ENCODE results near the gene RRAGB. TPM values are rescaled to one million over a fixed set of nuclear protein-coding genes. Genes with fewer than 3 reads are reported as not detected.

The RRAGB gene
- total RNA-seq, 2 donors from 2014 or later, result 15.5 to 23.0 TPM

GRCh38 chrX:55709735-55710134, 7.8 kb upstream of the RRAGB start:
- H3K36me3 Mint-ChIP-seq (ENCODE audit: low read depth), result no peaks in the 10 kb centered on the region
- peaks cover 87% of the 10 kb centered on the region for H3K9me3 Mint-ChIP-seq
- no peak overlapping the region for H3K4me3 Mint-ChIP-seq
- Histone ChIP-seq H3K27me3 (ENCODE audit: control insufficient read depth, insufficient read depth, low read length, poor library complexity, severe bottlenecking) (no peaks in the 10 kb centered on the region), H3K27ac (ENCODE audit: low read depth, low read length) (no peak overlapping the region), H3K4me3 (ENCODE audit: low read length) (no peak overlapping the region), H3K36me3 (ENCODE audit: control insufficient read depth, insufficient read depth, low read length) (no peaks in the 10 kb centered on the region), H3K4me1 (ENCODE audit: control insufficient read depth, insufficient read depth, low read length) (no peaks in the 10 kb centered on the region), H3K9me3 (ENCODE audit: control insufficient read depth, low read length) (peaks cover 17% of the 10 kb centered on the region), H3K9ac (ENCODE audit: extremely low read depth, low read length, poor library complexity, severe bottlenecking) (no peak overlapping the region)
- H3K27me3 Mint-ChIP-seq (ENCODE audit: insufficient read depth), result no peaks in the 10 kb centered on the region
- DNase-seq, result no peak
- no peak for TF ChIP-seq CTCF (conservative IDR thresholded peaks at IDR 0.05)
- no CpG with 5 or more reads among the region's 1 CpG for WGBS, 2 experiments (ENCODE audit: insufficient coverage in 1 of 2, insufficient read length in 1 of 2)
- H3K4me1 Mint-ChIP-seq, result no peaks in the 10 kb centered on the region
- no peak overlapping the region for H3K27ac Mint-ChIP-seq

- H3K9me3 Mint-ChIP-seq, result peaks cover 87% of the 10 kb centered on the region
- H3K36me3 Mint-ChIP-seq (ENCODE audit: low read depth), result no peaks in the 10 kb centered on the region
- WGBS, 2 experiments (ENCODE audit: insufficient coverage in 1 of 2, insufficient read length in 1 of 2), result 80 to 84% methylated on average over 1 to 3 of the region's 3 CpGs
- Histone ChIP-seq H3K27ac (ENCODE audit: low read depth, low read length) (no peak overlapping the region), H3K9me3 (ENCODE audit: control insufficient read depth, low read length) (peaks cover 17% of the 10 kb centered on the region), H3K36me3 (ENCODE audit: control insufficient read depth, insufficient read depth, low read length) (no peaks in the 10 kb centered on the region), H3K4me3 (ENCODE audit: low read length) (no peak overlapping the region), H3K9ac (ENCODE audit: extremely low read depth, low read length, poor library complexity, severe bottlenecking) (no peak overlapping the region), H3K27me3 (ENCODE audit: control insufficient read depth, insufficient read depth, low read length, poor library complexity, severe bottlenecking) (no peaks in the 10 kb centered on the region), H3K4me1 (ENCODE audit: control insufficient read depth, insufficient read depth, low read length) (no peaks in the 10 kb centered on the region)
- no peak for DNase-seq
- no peak for TF ChIP-seq CTCF (conservative IDR thresholded peaks at IDR 0.05)
- H3K4me3 Mint-ChIP-seq, result no peak overlapping the region
- H3K4me1 Mint-ChIP-seq, result no peaks in the 10 kb centered on the region
- H3K27ac Mint-ChIP-seq, result no peak overlapping the region
- H3K27me3 Mint-ChIP-seq (ENCODE audit: insufficient read depth), result no peaks in the 10 kb centered on the region
Measured at GRCh38 chrX:55710701-55711100, 6.8 kb upstream of the RRAGB start.

DNA sequence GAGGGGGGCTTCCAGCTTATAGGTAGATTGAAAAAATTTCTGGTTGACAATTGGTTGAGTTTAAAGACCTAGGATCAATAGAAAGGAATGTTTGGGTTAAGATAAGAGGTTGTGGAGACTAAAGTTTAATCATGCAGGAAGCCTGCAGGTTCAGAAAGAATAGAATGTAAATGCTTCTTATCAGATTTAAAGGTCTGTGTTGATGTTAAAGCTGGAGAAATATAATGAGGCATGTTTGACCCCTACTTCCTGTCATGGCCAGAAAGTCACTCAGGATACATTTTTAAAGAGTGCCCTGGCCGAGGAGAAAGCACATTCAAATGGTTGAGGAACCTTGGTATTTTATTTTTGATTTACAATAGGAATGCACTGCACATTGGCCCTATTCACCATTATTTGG, 3.9 kb upstream of the RRAGB start:
- H3K27me3 ChIP-seq (ENCODE audit: control insufficient read depth, insufficient read depth, low read length, poor library complexity, severe bottlenecking), result no peaks in the 10 kb centered on the region
- peaks cover 13% of the 10 kb centered on the region for H3K9me3 ChIP-seq (ENCODE audit: control insufficient read depth, low read length)
- Mint-ChIP-seq H3K4me1 (peaks cover 5% of the 10 kb centered on the region), H3K36me3 (ENCODE audit: low read depth) (no peaks in the 10 kb centered on the region), H3K9me3 (peaks cover 87% of the 10 kb centered on the region), H3K4me3 (no peak overlapping the region), H3K27me3 (ENCODE audit: insufficient read depth) (no peaks in the 10 kb centered on the region), H3K27ac (no peak overlapping the region)
- TF ChIP-seq CTCF (conservative IDR thresholded peaks at IDR 0.05), result no peak
- H3K9ac ChIP-seq (ENCODE audit: extremely low read depth, low read length, poor library complexity, severe bottlenecking), result no peak overlapping the region
- no peaks in the 10 kb centered on the region for H3K4me1 ChIP-seq (ENCODE audit: control insufficient read depth, insufficient read depth, low read length)
- no peak overlapping the region for H3K27ac ChIP-seq (ENCODE audit: low read depth, low read length)
- DNase-seq, result no peak
- H3K36me3 ChIP-seq (ENCODE audit: control insufficient read depth, insufficient read depth, low read length), result no peaks in the 10 kb centered on the region
- no peak overlapping the region for H3K4me3 ChIP-seq (ENCODE audit: low read length)
- WGBS, 2 experiments (ENCODE audit: insufficient coverage in 1 of 2, insufficient read length in 1 of 2), result 67% methylated on average over 1 of the region's 1 CpG; no CpG with 5 or more reads in 1 of the 2 experiments
